Body of pancreas (tissue), 4 donors: ENCODE results near the gene CHRNB4.

ENCODE experiments used
- POLR2A ChIP-seq, 3 donors: fragments of 450-650 bp; IDR thresholded peaks; one replicate each; pipeline ENCODE4 v1.6.1; 2016; ENCODE audit warnings: antibody characterized with exemption in 3 of 3, mild to moderate bottlenecking in 2 of 3
- TF ChIP-seq, protein P1 (sequence below), 7 experiments: fragments of 450-650 bp in 4 of 7; fragments of 200-600 bp in 3 of 7; sonication (generic) in 3 of 7; IDR thresholded peaks; one replicate each; pipeline ENCODE4 v1.5.1; 2016 to 2019; ENCODE audit warnings: antibody characterized with exemption in 7 of 7

DNA sequence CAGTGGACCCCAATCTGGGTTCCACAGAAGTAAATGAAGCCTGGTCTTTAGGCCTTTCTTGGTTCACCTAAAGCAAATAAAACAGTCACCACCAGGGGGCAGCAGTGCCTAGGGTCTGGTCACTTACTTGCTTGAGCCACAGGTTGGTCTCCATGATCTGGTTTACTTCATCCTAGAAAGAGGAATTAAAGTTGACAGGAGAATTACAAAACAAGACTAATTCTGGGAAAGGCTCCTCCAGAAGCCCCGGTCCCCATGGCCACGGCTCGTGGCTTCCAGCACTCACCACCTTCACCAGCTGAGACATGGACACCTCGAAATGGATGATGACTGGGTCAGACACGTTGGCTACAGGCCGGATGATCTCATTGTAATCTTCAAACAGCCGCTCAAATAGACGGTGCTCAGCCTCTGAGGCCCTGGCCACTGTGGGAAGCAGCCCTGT, 22.5 kb downstream of the CHRNB4 start:
- TF ChIP-seq POLR2A (IDR thresholded peaks at IDR 0.05), result no peak
- TF ChIP-seq, protein P1, sequence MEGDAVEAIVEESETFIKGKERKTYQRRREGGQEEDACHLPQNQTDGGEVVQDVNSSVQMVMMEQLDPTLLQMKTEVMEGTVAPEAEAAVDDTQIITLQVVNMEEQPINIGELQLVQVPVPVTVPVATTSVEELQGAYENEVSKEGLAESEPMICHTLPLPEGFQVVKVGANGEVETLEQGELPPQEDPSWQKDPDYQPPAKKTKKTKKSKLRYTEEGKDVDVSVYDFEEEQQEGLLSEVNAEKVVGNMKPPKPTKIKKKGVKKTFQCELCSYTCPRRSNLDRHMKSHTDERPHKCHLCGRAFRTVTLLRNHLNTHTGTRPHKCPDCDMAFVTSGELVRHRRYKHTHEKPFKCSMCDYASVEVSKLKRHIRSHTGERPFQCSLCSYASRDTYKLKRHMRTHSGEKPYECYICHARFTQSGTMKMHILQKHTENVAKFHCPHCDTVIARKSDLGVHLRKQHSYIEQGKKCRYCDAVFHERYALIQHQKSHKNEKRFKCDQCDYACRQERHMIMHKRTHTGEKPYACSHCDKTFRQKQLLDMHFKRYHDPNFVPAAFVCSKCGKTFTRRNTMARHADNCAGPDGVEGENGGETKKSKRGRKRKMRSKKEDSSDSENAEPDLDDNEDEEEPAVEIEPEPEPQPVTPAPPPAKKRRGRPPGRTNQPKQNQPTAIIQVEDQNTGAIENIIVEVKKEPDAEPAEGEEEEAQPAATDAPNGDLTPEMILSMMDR (IDR thresholded peaks at IDR 0.05), result peak; percentile 70 to 86 (median 79)
